Epithelial cell of proximal tubule (primary cell): ENCODE results near the gene SNRPB. TPM values are rescaled to one million over a fixed set of nuclear protein-coding genes. Genes with fewer than 3 reads are reported as not detected.

ENCODE experiments used
- DNase-seq: peaks from one replicate; pipeline ENCODE4 v3.0.0-alpha.2; 2011; ENCODE audit warnings: low read depth
- H3K4me3 ChIP-seq: 2 replicates; pipeline ENCODE4 v1.5.1; 2011; ENCODE audit warnings: low read depth, mild to moderate bottlenecking, low read length
- CTCF ChIP-seq: conservative IDR thresholded peaks from 2 replicates; pipeline ENCODE4 v1.5.1; 2012; ENCODE audit warnings: low read depth, mild to moderate bottlenecking, low read length
- total RNA-seq: library from RNA; depleted of rRNA; stranded (reverse); fragments of >200 nt; gene quantifications from 2 replicates; pipeline ENCODE4 v1.2.3, GENCODE V29; 2015

The SNRPB gene
- total RNA-seq, 1 donor from 2014 or later = 541 TPM

GRCh38 chr20:2421247-2421646 lies 49.3 kb downstream of the SNRPB start:
- TF ChIP-seq CTCF = peak; percentile 33
- H3K4me3 ChIP-seq = no peak overlapping the region
- DNase-seq = no peak

- no peak overlapping the region for H3K4me3 ChIP-seq
- TF ChIP-seq CTCF = no peak
- DNase-seq = no peak
Measured at GRCh38 chr20:2420510-2420909, 50.1 kb downstream of the SNRPB start.

GRCh38 chr20:2418388-2418787 lies 52.2 kb downstream of the SNRPB start:
- no peak for DNase-seq
- H3K4me3 ChIP-seq = no peak overlapping the region
- TF ChIP-seq CTCF = no peak

GRCh38 chr20:2417213-2417541 lies 53.4 kb downstream of the SNRPB start:
- no peak for TF ChIP-seq CTCF
- DNase-seq = no peak
- H3K4me3 ChIP-seq = no peak overlapping the region

DNA sequence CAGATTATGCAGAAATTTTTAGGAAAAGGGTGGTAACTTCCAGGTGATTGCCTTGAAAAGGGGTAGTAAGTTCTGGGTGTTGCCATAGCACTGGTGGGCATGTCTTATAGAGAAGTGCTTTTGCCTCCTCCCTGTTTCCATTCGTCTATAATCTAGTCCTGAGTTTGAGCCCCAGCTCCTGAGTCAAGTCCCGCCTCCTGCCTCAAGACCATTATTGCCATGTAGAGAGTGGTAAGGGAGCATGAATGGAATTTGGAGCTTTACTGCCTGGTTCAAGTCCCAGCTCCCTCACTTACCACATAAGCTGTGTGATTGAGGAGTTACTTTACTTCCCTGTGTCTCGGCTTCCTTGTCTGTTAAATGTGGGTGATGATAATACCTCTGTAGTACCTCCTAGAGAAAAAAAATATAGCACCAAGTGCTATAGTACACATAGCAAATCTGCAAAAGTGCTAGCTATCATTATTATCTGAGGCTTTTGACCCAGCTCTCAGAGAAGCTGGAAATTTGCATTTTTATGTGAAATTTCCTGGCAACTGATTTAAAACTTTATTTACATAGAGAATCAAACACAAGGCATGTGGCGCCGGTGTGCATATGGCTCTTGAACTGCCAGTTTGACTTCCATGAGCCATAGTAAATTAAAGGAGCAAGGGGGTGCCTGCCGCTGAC lies 53.9 kb downstream of the SNRPB start:
- no peak for DNase-seq

More for the DNA sequence above, 53.9 kb downstream of the SNRPB start:
- H3K4me3 ChIP-seq = no peak overlapping the region
- TF ChIP-seq CTCF = no peak

Other genes starting within 250 kb of the SNRPB start
- gene TGM3, start 174.8 kb downstream of the SNRPB start, total RNA-seq = not detected in 2 replicates
- gene TGM6, start 89.9 kb downstream of the SNRPB start, total RNA-seq = not detected in 2 replicates
- 4.1 and 6.9 TPM in 2 replicates for gene ZNF343, start 38.1 kb upstream of the SNRPB start, total RNA-seq
- not detected in 2 replicates for gene TMC2, start 65.8 kb upstream of the SNRPB start, total RNA-seq
- 172 and 318 TPM in 2 replicates for gene NOP56, start 181.8 kb upstream of the SNRPB start, total RNA-seq
- gene IDH3B, start 193.4 kb upstream of the SNRPB start, total RNA-seq = 99.3 and 123 TPM in 2 replicates
- gene EBF4, start 222.0 kb upstream of the SNRPB start, total RNA-seq = 0.36 and 2.5 TPM in 2 replicates